ENCODE measurements around the gene AGPAT1.

DNA sequence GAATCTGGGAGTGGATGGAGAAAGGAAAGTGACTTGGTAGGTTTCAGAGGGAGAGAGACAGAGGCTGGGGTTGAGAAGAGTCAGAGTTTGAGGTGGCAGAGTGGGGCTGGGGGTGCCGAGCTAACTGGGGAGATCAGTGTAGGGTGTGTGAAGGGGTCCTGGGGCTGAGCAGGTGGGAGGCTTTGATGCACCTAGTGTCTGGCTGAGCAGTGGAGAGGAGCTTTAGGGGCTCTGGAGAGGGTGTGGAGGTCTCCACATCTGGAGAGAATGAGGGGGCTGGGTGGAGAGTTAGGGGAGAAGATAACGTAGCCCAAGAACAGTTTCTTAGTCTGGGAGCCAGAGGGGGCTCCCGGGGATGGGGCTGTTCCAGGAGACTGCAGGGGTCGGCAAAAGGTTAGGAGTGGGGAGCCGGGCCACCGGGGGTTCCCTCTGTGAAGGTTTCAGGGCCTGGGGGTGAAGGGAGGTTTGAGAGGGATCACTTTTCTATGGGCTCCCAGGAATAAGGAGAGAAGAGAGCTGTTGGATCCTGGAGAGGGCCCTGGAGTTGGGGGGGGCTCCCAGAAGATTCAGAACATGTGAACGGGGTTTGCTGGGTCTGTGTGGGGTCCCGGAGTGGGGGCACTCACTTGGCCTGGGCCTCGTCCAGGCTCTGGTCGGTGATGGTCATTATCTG is 13.3 kb upstream of the AGPAT1 start:
- TF ChIP-seq, protein P1, sequence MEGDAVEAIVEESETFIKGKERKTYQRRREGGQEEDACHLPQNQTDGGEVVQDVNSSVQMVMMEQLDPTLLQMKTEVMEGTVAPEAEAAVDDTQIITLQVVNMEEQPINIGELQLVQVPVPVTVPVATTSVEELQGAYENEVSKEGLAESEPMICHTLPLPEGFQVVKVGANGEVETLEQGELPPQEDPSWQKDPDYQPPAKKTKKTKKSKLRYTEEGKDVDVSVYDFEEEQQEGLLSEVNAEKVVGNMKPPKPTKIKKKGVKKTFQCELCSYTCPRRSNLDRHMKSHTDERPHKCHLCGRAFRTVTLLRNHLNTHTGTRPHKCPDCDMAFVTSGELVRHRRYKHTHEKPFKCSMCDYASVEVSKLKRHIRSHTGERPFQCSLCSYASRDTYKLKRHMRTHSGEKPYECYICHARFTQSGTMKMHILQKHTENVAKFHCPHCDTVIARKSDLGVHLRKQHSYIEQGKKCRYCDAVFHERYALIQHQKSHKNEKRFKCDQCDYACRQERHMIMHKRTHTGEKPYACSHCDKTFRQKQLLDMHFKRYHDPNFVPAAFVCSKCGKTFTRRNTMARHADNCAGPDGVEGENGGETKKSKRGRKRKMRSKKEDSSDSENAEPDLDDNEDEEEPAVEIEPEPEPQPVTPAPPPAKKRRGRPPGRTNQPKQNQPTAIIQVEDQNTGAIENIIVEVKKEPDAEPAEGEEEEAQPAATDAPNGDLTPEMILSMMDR (conservative IDR thresholded peaks at IDR 0.05; ENCODE audit: low read depth in 2 of 2), result no peak
- TF ChIP-seq CREB1 (CRISPR knock-in tag; IDR thresholded peaks at IDR 0.05; ENCODE audit: low read depth) (no peak), POLR2AphosphoS5 (IDR thresholded peaks at IDR 0.05; ENCODE audit: low read depth) (no peak), EZH2 (IDR thresholded peaks at IDR 0.05; ENCODE audit: low read depth, unreplicated experiment) (no peak), STAT1 (IDR thresholded peaks at IDR 0.05; ENCODE audit: unreplicated experiment) (no peak), EZH2phosphoT487 (IDR thresholded peaks at IDR 0.05; ENCODE audit: unreplicated experiment) (no peak), JUNB (IDR thresholded peaks at IDR 0.05; ENCODE audit: unreplicated experiment) (no peak), NANOG (IDR thresholded peaks at IDR 0.05; ENCODE audit: borderline replicate concordance) (no peak)
- TF ChIP-seq, protein P2, sequence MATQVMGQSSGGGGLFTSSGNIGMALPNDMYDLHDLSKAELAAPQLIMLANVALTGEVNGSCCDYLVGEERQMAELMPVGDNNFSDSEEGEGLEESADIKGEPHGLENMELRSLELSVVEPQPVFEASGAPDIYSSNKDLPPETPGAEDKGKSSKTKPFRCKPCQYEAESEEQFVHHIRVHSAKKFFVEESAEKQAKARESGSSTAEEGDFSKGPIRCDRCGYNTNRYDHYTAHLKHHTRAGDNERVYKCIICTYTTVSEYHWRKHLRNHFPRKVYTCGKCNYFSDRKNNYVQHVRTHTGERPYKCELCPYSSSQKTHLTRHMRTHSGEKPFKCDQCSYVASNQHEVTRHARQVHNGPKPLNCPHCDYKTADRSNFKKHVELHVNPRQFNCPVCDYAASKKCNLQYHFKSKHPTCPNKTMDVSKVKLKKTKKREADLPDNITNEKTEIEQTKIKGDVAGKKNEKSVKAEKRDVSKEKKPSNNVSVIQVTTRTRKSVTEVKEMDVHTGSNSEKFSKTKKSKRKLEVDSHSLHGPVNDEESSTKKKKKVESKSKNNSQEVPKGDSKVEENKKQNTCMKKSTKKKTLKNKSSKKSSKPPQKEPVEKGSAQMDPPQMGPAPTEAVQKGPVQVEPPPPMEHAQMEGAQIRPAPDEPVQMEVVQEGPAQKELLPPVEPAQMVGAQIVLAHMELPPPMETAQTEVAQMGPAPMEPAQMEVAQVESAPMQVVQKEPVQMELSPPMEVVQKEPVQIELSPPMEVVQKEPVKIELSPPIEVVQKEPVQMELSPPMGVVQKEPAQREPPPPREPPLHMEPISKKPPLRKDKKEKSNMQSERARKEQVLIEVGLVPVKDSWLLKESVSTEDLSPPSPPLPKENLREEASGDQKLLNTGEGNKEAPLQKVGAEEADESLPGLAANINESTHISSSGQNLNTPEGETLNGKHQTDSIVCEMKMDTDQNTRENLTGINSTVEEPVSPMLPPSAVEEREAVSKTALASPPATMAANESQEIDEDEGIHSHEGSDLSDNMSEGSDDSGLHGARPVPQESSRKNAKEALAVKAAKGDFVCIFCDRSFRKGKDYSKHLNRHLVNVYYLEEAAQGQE (IDR thresholded peaks at IDR 0.05; ENCODE audit: unreplicated experiment), result no peak

All from GM23338 (cell line).